ENCODE results near the gene SCGB1D1.

The SCGB1D1 gene

DNA sequence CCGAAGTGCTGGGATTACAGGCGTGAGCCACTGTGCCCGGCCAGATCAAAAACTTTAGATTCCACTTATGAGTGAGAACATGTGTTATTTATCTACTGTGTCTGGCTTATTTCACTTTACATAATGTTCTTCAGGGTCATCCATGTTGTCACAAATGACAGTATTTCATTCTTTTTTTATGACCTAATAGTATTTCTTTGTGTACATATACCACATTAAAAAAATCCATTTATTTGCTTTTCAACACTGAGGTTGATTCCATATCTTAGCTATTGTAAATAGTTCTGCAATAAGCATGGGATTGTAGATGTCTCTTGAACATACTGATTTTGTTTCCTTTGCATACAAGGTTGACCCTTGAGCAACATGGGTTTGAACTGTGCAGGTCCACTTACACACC is 13.2 kb upstream of the SCGB1D1 start:
- no peak for TF ChIP-seq SIN3A (IDR thresholded peaks at IDR 0.05; ENCODE audit: borderline replicate concordance, insufficient read depth, low read length)
- no peak for TF ChIP-seq POLR2AphosphoS5 (IDR thresholded peaks at IDR 0.05; ENCODE audit: low read depth, low read length)
- TF ChIP-seq, protein P1, sequence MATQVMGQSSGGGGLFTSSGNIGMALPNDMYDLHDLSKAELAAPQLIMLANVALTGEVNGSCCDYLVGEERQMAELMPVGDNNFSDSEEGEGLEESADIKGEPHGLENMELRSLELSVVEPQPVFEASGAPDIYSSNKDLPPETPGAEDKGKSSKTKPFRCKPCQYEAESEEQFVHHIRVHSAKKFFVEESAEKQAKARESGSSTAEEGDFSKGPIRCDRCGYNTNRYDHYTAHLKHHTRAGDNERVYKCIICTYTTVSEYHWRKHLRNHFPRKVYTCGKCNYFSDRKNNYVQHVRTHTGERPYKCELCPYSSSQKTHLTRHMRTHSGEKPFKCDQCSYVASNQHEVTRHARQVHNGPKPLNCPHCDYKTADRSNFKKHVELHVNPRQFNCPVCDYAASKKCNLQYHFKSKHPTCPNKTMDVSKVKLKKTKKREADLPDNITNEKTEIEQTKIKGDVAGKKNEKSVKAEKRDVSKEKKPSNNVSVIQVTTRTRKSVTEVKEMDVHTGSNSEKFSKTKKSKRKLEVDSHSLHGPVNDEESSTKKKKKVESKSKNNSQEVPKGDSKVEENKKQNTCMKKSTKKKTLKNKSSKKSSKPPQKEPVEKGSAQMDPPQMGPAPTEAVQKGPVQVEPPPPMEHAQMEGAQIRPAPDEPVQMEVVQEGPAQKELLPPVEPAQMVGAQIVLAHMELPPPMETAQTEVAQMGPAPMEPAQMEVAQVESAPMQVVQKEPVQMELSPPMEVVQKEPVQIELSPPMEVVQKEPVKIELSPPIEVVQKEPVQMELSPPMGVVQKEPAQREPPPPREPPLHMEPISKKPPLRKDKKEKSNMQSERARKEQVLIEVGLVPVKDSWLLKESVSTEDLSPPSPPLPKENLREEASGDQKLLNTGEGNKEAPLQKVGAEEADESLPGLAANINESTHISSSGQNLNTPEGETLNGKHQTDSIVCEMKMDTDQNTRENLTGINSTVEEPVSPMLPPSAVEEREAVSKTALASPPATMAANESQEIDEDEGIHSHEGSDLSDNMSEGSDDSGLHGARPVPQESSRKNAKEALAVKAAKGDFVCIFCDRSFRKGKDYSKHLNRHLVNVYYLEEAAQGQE (IDR thresholded peaks at IDR 0.05; ENCODE audit: insufficient read depth in 1 of 2, low read depth in 2 of 2, low read length in 2 of 2): no peak
- no peak for TF ChIP-seq TAF1 (IDR thresholded peaks at IDR 0.05; ENCODE audit: borderline replicate concordance, insufficient read depth, low read length)
- TF ChIP-seq FOXP2 (optimal IDR thresholded peaks at IDR 0.05; ENCODE audit: borderline replicate concordance, extremely low read depth, extremely low read length, insufficient read depth): no peak

- TF ChIP-seq FOXP2 (optimal IDR thresholded peaks at IDR 0.05; ENCODE audit: borderline replicate concordance, extremely low read depth, extremely low read length, insufficient read depth) (no peak), SIN3A (IDR thresholded peaks at IDR 0.05; ENCODE audit: borderline replicate concordance, insufficient read depth, low read length) (no peak), TAF1 (IDR thresholded peaks at IDR 0.05; ENCODE audit: borderline replicate concordance, insufficient read depth, low read length) (no peak), POLR2AphosphoS5 (IDR thresholded peaks at IDR 0.05; ENCODE audit: low read depth, low read length) (no peak)
- TF ChIP-seq, protein P1 (IDR thresholded peaks at IDR 0.05; ENCODE audit: insufficient read depth in 1 of 2, low read depth in 2 of 2, low read length in 2 of 2): no peak
These were observed 10.0 kb upstream of the SCGB1D1 start for GRCh38 chr11:62179995-62180394.

- TF ChIP-seq FOXP2 (optimal IDR thresholded peaks at IDR 0.05; ENCODE audit: borderline replicate concordance, extremely low read depth, extremely low read length, insufficient read depth) (no peak), TAF1 (IDR thresholded peaks at IDR 0.05; ENCODE audit: borderline replicate concordance, insufficient read depth, low read length) (no peak), SIN3A (IDR thresholded peaks at IDR 0.05; ENCODE audit: borderline replicate concordance, insufficient read depth, low read length) (no peak), POLR2AphosphoS5 (IDR thresholded peaks at IDR 0.05; ENCODE audit: low read depth, low read length) (no peak)
- TF ChIP-seq, protein P1 (IDR thresholded peaks at IDR 0.05; ENCODE audit: insufficient read depth in 1 of 2, low read depth in 2 of 2, low read length in 2 of 2): no peak
These were observed 8.9 kb upstream of the SCGB1D1 start for GRCh38 chr11:62181097-62181496.

GRCh38 chr11:62182147-62182891 is 7.7 kb upstream of the SCGB1D1 start:
- TF ChIP-seq TAF1 (IDR thresholded peaks at IDR 0.05; ENCODE audit: borderline replicate concordance, insufficient read depth, low read length) (no peak), POLR2AphosphoS5 (IDR thresholded peaks at IDR 0.05; ENCODE audit: low read depth, low read length) (no peak), SIN3A (IDR thresholded peaks at IDR 0.05; ENCODE audit: borderline replicate concordance, insufficient read depth, low read length) (no peak), FOXP2 (optimal IDR thresholded peaks at IDR 0.05; ENCODE audit: borderline replicate concordance, extremely low read depth, extremely low read length, insufficient read depth) (no peak)
- TF ChIP-seq, protein P1 (IDR thresholded peaks at IDR 0.05; ENCODE audit: insufficient read depth in 1 of 2, low read depth in 2 of 2, low read length in 2 of 2): no peak

Measured in PFSK-1 (cell line).